ENCODE measurements around the gene POLR1C. TPM values are rescaled to one million over a fixed set of nuclear protein-coding genes. Genes with fewer than 3 reads are reported as not detected.

POLR1C gene, protein sequence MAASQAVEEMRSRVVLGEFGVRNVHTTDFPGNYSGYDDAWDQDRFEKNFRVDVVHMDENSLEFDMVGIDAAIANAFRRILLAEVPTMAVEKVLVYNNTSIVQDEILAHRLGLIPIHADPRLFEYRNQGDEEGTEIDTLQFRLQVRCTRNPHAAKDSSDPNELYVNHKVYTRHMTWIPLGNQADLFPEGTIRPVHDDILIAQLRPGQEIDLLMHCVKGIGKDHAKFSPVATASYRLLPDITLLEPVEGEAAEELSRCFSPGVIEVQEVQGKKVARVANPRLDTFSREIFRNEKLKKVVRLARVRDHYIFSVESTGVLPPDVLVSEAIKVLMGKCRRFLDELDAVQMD
- total RNA-seq, result 23.4 and 25.1 TPM in 2 replicates

DNA sequence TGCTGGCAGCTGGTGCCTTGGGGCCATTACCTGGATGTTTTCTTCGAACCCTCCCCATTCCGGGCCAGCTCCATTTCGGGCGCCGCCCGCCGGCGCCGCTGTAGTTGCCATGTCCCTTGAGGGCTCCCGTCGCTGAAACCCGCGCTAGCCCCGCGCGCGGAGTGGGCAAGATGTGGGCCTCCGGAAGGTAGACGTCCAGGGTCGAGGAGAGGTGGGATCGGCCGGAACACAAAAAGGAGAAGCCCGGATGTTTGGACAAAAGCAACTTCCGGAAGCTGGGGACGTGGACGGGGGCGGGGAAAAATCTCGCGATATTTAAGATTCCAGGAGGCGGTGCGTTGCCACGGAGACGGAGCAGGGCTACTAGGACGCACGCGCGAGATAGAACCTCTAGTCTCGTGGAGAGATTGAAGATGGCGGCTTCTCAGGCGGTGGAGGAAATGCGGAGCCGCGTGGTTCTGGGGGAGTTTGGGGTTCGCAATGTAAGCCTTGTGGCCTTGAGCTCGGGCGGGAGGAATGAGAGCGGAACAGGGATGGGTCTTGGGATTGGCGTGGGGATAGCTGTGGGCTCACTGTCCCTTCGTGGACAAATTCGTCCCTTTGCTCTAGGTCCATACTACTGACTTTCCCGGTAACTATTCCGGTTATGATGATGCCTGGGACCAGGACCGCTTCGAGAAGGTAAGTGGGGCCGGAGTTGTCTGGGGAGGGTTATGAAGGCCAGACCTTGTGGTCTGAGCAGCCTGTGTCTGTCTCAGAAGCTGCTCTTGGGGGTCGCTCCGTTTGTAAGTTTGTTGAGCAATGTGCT, at the start of gene POLR1C, which contains the start of gene YIPF3:
TSS of gene POLR1C (plus strand) at position 393 of the 808 bp plus-strand sequence. CDS start at position 414, 21 bp downstream.
TSS of gene YIPF3 (minus strand) at position 230 of the 808 bp plus-strand sequence. CDS start at position 111, 119 bp downstream.

DNA sequence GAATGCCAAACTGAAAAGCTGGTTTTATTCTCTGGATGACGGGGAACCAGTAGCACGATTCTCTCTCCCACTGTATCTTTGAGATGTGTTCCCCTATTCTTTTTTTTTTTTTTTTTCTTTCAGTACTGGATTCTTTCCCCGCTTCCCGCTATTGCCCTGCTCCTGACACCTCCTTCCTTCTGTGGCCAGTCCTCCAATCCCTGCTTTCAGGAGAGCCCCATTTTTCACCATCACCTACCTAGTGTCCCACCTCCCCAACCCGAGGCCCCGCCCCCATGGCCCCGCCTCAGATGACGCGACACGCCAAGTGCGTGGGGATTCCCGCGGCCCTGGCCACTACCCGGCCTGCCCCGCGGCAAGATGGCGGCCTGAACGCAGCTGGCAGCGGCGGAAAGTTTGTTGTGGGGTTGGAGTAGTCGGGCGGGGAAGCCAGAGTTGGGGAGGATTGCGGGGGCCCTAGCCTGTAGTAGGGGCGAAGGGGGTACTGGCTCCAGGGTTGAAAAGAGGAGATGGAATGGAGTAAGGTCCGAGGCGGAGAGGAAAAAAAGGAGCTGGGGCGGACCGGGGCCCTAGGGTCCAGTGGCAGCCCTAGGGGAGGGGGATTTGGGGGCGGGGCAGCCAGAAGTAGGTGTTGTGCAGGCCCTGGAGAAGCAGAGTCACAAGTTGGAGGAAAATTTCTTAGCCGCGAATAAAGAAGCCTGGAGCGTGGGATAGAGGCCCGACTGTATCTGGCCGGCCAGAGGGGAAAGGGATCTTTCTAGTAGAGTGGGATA, 39.5 kb upstream of the POLR1C start, which contains the start of gene TJAP1:
TSS of gene TJAP1 (plus strand) at position 336 of the 773 bp plus-strand sequence. CDS start 21,432 bp downstream, outside the sequence.

DNA sequence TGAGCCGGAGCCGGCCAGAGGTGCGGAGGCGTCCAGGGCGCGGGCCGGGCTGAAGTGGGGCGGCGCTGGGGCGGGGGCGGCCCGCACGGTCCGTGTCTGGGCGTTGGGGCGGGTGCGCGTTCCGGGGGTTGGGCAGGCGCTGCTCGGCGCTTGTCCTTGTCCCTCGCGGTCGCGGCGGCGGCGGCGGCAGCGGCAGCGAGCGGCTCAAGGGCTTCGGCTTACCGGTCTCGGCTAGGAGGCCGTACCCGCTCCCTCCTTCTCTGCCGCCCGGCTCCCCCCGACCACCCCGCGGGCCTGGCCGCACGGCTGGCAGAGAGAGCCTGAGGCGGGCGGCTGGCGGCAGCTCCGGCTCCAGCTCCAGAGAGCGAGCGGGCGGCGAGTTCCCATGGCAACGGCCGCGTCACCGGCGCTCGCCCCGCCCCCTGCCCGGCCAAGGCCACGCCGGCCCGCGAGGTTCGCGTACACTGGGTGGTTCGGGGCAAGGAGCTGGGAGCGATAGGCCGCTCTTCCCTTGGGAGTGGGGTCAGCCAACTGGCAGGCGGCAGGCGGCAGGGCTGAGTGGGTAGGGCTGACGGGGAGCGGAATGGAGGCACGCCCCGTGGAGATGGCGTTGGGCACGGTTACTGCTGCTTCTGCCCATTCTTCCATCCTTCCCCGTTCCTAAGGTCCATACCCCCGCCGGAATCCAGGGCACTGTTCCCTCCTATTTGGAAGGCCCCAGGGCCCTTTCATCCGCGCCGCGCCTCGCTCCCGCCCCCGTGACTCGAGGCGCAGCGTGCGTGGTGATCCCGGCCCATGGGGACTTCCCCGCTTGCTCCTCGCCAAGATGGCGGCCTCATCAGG, 6.7 kb upstream of the POLR1C start, which contains the start of gene LRRC73:
TSS of gene LRRC73 (minus strand) at position 363 of the 843 bp plus-strand sequence. CDS start 561 bp downstream, outside the sequence.

Other genes with a start within 250 kb of the POLR1C start
- gene SLC22A7, start 218.8 kb upstream of the POLR1C start, total RNA-seq, result not detected in 2 replicates
- not detected in 2 replicates for gene CRIP3, start 208.3 kb upstream of the POLR1C start, total RNA-seq
- gene ZNF318, start 147.4 kb upstream of the POLR1C start, total RNA-seq, result 7.0 and 13.6 TPM in 2 replicates
- gene ABCC10, start 89.5 kb upstream of the POLR1C start, total RNA-seq, result 16.8 and 17.6 TPM in 2 replicates
- 1.0 and 1.8 TPM in 2 replicates for gene DLK2, start 61.5 kb upstream of the POLR1C start, total RNA-seq
- gene TJAP1, start 39.5 kb upstream of the POLR1C start, total RNA-seq, result 16.0 and 23.8 TPM in 2 replicates
- 0.39 TPM in 1 of 2 replicates, not detected in the other for gene LRRC73, start 6.7 kb upstream of the POLR1C start, total RNA-seq
- gene YIPF3, start 163 bp upstream of the POLR1C start, total RNA-seq, result 146 and 163 TPM in 2 replicates
- 10.4 and 23.9 TPM in 2 replicates for gene XPO5, start 58.9 kb downstream of the POLR1C start, total RNA-seq
- 12.3 and 16.8 TPM in 2 replicates for gene POLH, start 59.1 kb downstream of the POLR1C start, total RNA-seq
- 33.4 and 55.9 TPM in 2 replicates for gene GTPBP2, start 112.2 kb downstream of the POLR1C start, total RNA-seq
- gene MAD2L1BP, start 118.8 kb downstream of the POLR1C start, total RNA-seq, result 32.9 and 57.9 TPM in 2 replicates
- 0.24 and 0.78 TPM in 2 replicates for gene RSPH9, start 127.9 kb downstream of the POLR1C start, total RNA-seq
- gene MRPS18A, start 170.7 kb downstream of the POLR1C start, total RNA-seq, result 53.0 and 58.9 TPM in 2 replicates